H9 (cell line): ENCODE results near the gene TEX12. TPM values are rescaled to one million over a fixed set of nuclear protein-coding genes. Genes with fewer than 3 reads are reported as not detected.

Experiments used
- DNase-seq: peaks from one replicate; pipeline ENCODE4 v3.0.0-alpha.2; 2017
- H2AFZ ChIP-seq: one replicate; pipeline ENCODE4 v1.6.1; 2013; ENCODE audit warnings: mild to moderate bottlenecking, low read length, control low read depth, moderate library complexity
- H2AK5ac ChIP-seq: 2 replicates; pipeline ENCODE4 v1.6.1; 2013; ENCODE audit warnings: low read length, control low read depth, mixed read lengths; ENCODE audit not compliant: insufficient read length
- H2BK120ac ChIP-seq: one replicate; pipeline ENCODE4 v1.6.1; 2013; ENCODE audit warnings: low read depth, mild to moderate bottlenecking, low read length, control low read depth, inconsistent platforms; ENCODE audit not compliant: poor library complexity, severe bottlenecking
- H2BK12ac ChIP-seq: 2 replicates; pipeline ENCODE4 v1.6.1; 2013; ENCODE audit warnings: low read length, control low read depth, mixed read lengths, low read depth; ENCODE audit not compliant: insufficient read length
- H2BK15ac ChIP-seq: 2 replicates; pipeline ENCODE4 v1.6.1; 2013; ENCODE audit warnings: low read depth, low read length, control low read depth
- H2BK20ac ChIP-seq: one replicate; pipeline ENCODE4 v1.6.1; 2013; ENCODE audit warnings: low read depth, mild to moderate bottlenecking, low read length, control low read depth, inconsistent platforms; ENCODE audit not compliant: poor library complexity, severe bottlenecking
- H2BK5ac ChIP-seq: 2 replicates; pipeline ENCODE4 v1.6.1; 2013; ENCODE audit warnings: low read length, control low read depth, mixed read lengths; ENCODE audit not compliant: insufficient read length
- H3K14ac ChIP-seq: 2 replicates; pipeline ENCODE4 v1.6.1; 2013; ENCODE audit warnings: low read length, control low read depth; ENCODE audit not compliant: insufficient read depth
- H3K18ac ChIP-seq: 2 replicates; pipeline ENCODE4 v1.6.1; 2013; ENCODE audit warnings: low read depth, mild to moderate bottlenecking, mixed read lengths, low read length, control low read depth; ENCODE audit not compliant: insufficient read length
- H3K23ac ChIP-seq: 2 replicates; pipeline ENCODE4 v1.6.1; 2013; ENCODE audit warnings: low read length, control low read depth, mixed read lengths, low read depth; ENCODE audit not compliant: insufficient read length
- H3K23me2 ChIP-seq: 2 replicates; pipeline ENCODE4 v1.6.1; 2013; ENCODE audit warnings: low read depth, mild to moderate bottlenecking, mixed read lengths, low read length, control low read depth; ENCODE audit not compliant: insufficient read length, poor library complexity, severe bottlenecking
- H3K27ac ChIP-seq: 2 replicates; pipeline ENCODE4 v1.5.1; 2013; ENCODE audit warnings: low read length, control low read depth, mixed read lengths, low read depth; ENCODE audit not compliant: insufficient read length
- H3K27me3 ChIP-seq: 2 replicates; pipeline ENCODE4 v1.6.1; 2013; ENCODE audit warnings: low read length, control low read depth, inconsistent platforms; ENCODE audit not compliant: insufficient read depth
- H3K4ac ChIP-seq: 2 replicates; pipeline ENCODE4 v1.6.1; 2013; ENCODE audit warnings: low read depth, mild to moderate bottlenecking, control low read depth, inconsistent platforms, low read length, moderate library complexity
- H3K4me1 ChIP-seq: 2 replicates; pipeline ENCODE4 v1.6.1; 2013; ENCODE audit warnings: low read length, control low read depth, inconsistent platforms; ENCODE audit not compliant: insufficient read depth
- H3K4me2 ChIP-seq: 2 replicates; pipeline ENCODE4 v1.6.1; 2013; ENCODE audit warnings: low read length, control low read depth, mixed read lengths; ENCODE audit not compliant: insufficient read length, insufficient read depth
- H3K56ac ChIP-seq: 2 replicates; pipeline ENCODE4 v1.6.1; 2013; ENCODE audit warnings: low read depth, mild to moderate bottlenecking, mixed read lengths, low read length, control low read depth; ENCODE audit not compliant: insufficient read length
- H3K79me1 ChIP-seq: 2 replicates; pipeline ENCODE4 v1.6.1; 2013; ENCODE audit warnings: low read depth, mild to moderate bottlenecking, moderate library complexity, low read length, control low read depth, inconsistent platforms; ENCODE audit not compliant: insufficient read depth, poor library complexity, severe bottlenecking
- H3K79me2 ChIP-seq: 2 replicates; pipeline ENCODE4 v1.6.1; 2013; ENCODE audit warnings: low read length, control low read depth, inconsistent platforms; ENCODE audit not compliant: insufficient read depth
- H3K9ac ChIP-seq: 2 replicates; pipeline ENCODE4 v1.6.1; 2013; ENCODE audit warnings: low read length, control low read depth, mixed read lengths; ENCODE audit not compliant: insufficient read length; ENCODE audit errors: extremely low read depth
- H3K9me3 ChIP-seq: one replicate; pipeline ENCODE4 v1.6.1; 2013; ENCODE audit warnings: low read depth, low read length, inconsistent platforms; ENCODE audit not compliant: control insufficient read depth
- H3T11ph ChIP-seq: one replicate; pipeline ENCODE4 v1.6.1; 2013; ENCODE audit warnings: mild to moderate bottlenecking, low read length, control low read depth, inconsistent platforms
- H4K20me1 ChIP-seq: one replicate; pipeline ENCODE4 v1.6.1; 2013; ENCODE audit not compliant: control insufficient read depth, insufficient read length, insufficient read depth
- H4K5ac ChIP-seq: 2 replicates; pipeline ENCODE4 v1.6.1; 2013; ENCODE audit warnings: low read depth, mild to moderate bottlenecking, mixed read lengths, low read length, control low read depth; ENCODE audit not compliant: insufficient read length
- H4K8ac ChIP-seq: replicated peaks from 2 replicates; pipeline ENCODE4 v1.6.1; 2013; ENCODE audit warnings: low read length, control low read depth, mixed read lengths, low read depth; ENCODE audit not compliant: insufficient read length
- H4K91ac ChIP-seq: 2 replicates; pipeline ENCODE4 v1.6.1; 2013; ENCODE audit warnings: low read depth, mild to moderate bottlenecking, moderate library complexity, mixed read lengths, low read length, control low read depth; ENCODE audit not compliant: insufficient read length
- H3K27ac Mint-ChIP-seq, 3 experiments: 2 replicates in 2 of 3; 3 replicates in 1 of 3; pipeline ENCODE4 v1.8.0; 2020 to 2021; ENCODE audit warnings: mixed read lengths in 3 of 3, mild to moderate bottlenecking in 1 of 3, moderate library complexity in 1 of 3
- H3K27me3 Mint-ChIP-seq: 2 replicates; pipeline ENCODE4 v1.8.0; 2021; ENCODE audit warnings: low read depth, mild to moderate bottlenecking, moderate library complexity, mixed read lengths
- H3K36me3 Mint-ChIP-seq, 3 experiments: 2 replicates in 2 of 3; 3 replicates in 1 of 3; pipeline ENCODE4 v1.8.0; 2020 to 2021; ENCODE audit warnings: low read depth in 3 of 3, mixed read lengths in 3 of 3; ENCODE audit not compliant: insufficient read depth in 1 of 3
- H3K4me1 Mint-ChIP-seq, 2 experiments: 2 replicates each; pipeline ENCODE4 v1.8.0; 2020; ENCODE audit warnings: mixed read lengths in 2 of 2
- H3K4me3 Mint-ChIP-seq, 2 experiments: 2 replicates in 1 of 2; 3 replicates in 1 of 2; pipeline ENCODE4 v1.8.0; 2020 to 2021; ENCODE audit warnings: mild to moderate bottlenecking in 2 of 2, mixed read lengths in 2 of 2, moderate library complexity in 1 of 2
- H3K9me3 Mint-ChIP-seq, 2 experiments: 2 replicates in 1 of 2; 3 replicates in 1 of 2; pipeline ENCODE4 v1.8.0; 2020; ENCODE audit warnings: mild to moderate bottlenecking in 2 of 2, mixed read lengths in 2 of 2, moderate library complexity in 1 of 2
- WGBS: extraction: QIAGEN DNeasy Blood & Tissue Kit; methylation state at CpG from one replicate; pipeline ENCODE4 v1.1.7; 2013; ENCODE audit warnings: missing lambda C conversion rate, low lambda C conversion rate, mixed read lengths; ENCODE audit not compliant: insufficient read length; ENCODE audit errors: extremely low coverage; 5-methylcytosine and 5-hydroxymethylcytosine counted together
- total RNA-seq: library from RNA; stranded (reverse); gene quantifications from 2 replicates; pipeline ENCODE4 v1.2.1, GENCODE V29; 2021
- TF ChIP-seq, protein P1 (sequence below): fragments of 200-600 bp; sonication (generic); conservative IDR thresholded peaks from 3 replicates; pipeline ENCODE4 v1.8.0; 2021; ENCODE audit warnings: antibody characterized with exemption, mild to moderate bottlenecking

TEX12 gene
- total RNA-seq, 1 experiment from 2014 or later: 0.31 TPM

DNA sequence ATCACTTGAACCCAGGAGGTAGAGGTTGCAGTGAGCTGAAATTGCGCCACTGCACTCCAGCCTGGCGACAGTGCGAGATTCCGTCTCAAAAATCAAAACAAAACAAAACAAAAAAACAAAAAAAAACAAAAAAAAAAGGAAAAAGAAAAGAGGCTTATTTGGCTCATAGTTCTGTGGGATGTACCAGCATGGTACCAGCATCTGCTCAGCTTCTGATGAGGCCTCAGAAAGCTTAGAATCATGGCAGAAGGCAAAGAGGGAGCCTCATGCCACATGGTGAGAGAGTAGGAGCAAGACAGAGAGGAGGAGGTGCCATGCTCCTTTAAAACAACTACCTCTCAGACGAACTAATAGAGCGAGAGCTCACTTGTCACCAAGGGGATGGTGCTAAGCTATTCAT lies 48.4 kb downstream of the TEX12 start:
- no peaks in the 10 kb centered on the region for H3K9me3 Mint-ChIP-seq
- WGBS: no CpG with 5 or more reads among the region's 6 CpGs

More for the DNA sequence above, 48.4 kb downstream of the TEX12 start:
- Histone ChIP-seq H3K4me1 (no peaks in the 10 kb centered on the region), H4K5ac (no peak overlapping the region), H2BK5ac (no peak overlapping the region), H3K56ac (no peak overlapping the region), H4K91ac (no peak overlapping the region), H2BK12ac (no peak overlapping the region), H4K8ac (no peak overlapping the region), H3K4me2 (no peak overlapping the region), H2BK120ac (no peak overlapping the region), H3K27me3 (no peaks in the 10 kb centered on the region), H3K79me2 (no peaks in the 10 kb centered on the region), H3K4ac (no peak overlapping the region), H2BK15ac (no peak overlapping the region), H2AFZ (no peak overlapping the region), H3K79me1 (no peaks in the 10 kb centered on the region), H3K18ac (no peak overlapping the region), H2AK5ac (no peak overlapping the region), H4K20me1 (no peaks in the 10 kb centered on the region), H3T11ph (no peak overlapping the region), H3K23ac (no peak overlapping the region), H3K9me3 (no peaks in the 10 kb centered on the region), H3K9ac (no peak overlapping the region), H2BK20ac (no peak overlapping the region), H3K27ac (no peak overlapping the region), H3K23me2 (no peaks in the 10 kb centered on the region), H3K14ac (no peak overlapping the region)
- no peak for DNase-seq
- Mint-ChIP-seq H3K27ac (no peak overlapping the region), H3K4me1 (no peaks in the 10 kb centered on the region), H3K27me3 (peaks cover 6% of the 10 kb centered on the region), H3K36me3 (no peaks in the 10 kb centered on the region), H3K4me3 (no peak overlapping the region)
- TF ChIP-seq, protein P1, sequence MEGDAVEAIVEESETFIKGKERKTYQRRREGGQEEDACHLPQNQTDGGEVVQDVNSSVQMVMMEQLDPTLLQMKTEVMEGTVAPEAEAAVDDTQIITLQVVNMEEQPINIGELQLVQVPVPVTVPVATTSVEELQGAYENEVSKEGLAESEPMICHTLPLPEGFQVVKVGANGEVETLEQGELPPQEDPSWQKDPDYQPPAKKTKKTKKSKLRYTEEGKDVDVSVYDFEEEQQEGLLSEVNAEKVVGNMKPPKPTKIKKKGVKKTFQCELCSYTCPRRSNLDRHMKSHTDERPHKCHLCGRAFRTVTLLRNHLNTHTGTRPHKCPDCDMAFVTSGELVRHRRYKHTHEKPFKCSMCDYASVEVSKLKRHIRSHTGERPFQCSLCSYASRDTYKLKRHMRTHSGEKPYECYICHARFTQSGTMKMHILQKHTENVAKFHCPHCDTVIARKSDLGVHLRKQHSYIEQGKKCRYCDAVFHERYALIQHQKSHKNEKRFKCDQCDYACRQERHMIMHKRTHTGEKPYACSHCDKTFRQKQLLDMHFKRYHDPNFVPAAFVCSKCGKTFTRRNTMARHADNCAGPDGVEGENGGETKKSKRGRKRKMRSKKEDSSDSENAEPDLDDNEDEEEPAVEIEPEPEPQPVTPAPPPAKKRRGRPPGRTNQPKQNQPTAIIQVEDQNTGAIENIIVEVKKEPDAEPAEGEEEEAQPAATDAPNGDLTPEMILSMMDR: no peak
